Left colon (tissue), 2 donors: ENCODE measurements around the gene CRIM1. TPM values are rescaled to one million over a fixed set of nuclear protein-coding genes. Genes with fewer than 3 reads are reported as not detected.

Source experiments
- ATAC-seq: fragments of 200-7000 bp; cut with Tn5 transposase; one replicate; pipeline ENCODE4 v1.9.1; 2020; ENCODE audit warnings: mild to moderate bottlenecking, moderate library complexity
- DNase-seq, 2 donors: peaks; one replicate each; pipeline ENCODE4 v3.0.0-alpha.2; 2020
- intact Hi-C, 2 donors: fragments of 100-400 bp; cut with DNase I in 1 of 2; cut with micrococcal nuclease in 1 of 2; formaldehyde crosslinking; loops; one replicate each; pipeline versions ENCODE4 v1.11.2 to v1.14.0; 2022; cut with DNase I, micrococcal nuclease
- total RNA-seq, 2 donors: library from RNA; stranded (reverse); fragmentation: NEBNext Ultra II Directional; extraction: Animal tissue kit (Norgen Biotek cat#: 25700); gene quantifications; one replicate each; pipeline ENCODE4 v1.2.1, GENCODE V29; 2021
- donor health status: DM: no; HTN: no; CAD: no.
- donor health status: DM: yes; HTN: yes; CAD: no.

The CRIM1 gene
- total RNA-seq, 2 donors from 2014 or later, result 67.7 to 105 TPM

GRCh38 chr2:36554531-36554930, 199.0 kb downstream of the CRIM1 start:
- intact Hi-C loops, result no loop called here
- peak; percentile 23 for ATAC-seq
- no peak for DNase-seq

- no peak for DNase-seq
- intact Hi-C loops, result no loop called here
- no peak for ATAC-seq
Measured at GRCh38 chr2:36555789-36556188, 200.2 kb downstream of the CRIM1 start.

GRCh38 chr2:36556842-36557241, 201.3 kb downstream of the CRIM1 start:
- DNase-seq (no peak), ATAC-seq (no peak)
- intact Hi-C loops, result no loop called here

- ATAC-seq, result no peak
- intact Hi-C loops, result no loop called here
- no peak for DNase-seq
Measured at GRCh38 chr2:36559221-36559942, 203.8 kb downstream of the CRIM1 start.

GRCh38 chr2:36560726-36561125, 205.1 kb downstream of the CRIM1 start:
- ATAC-seq (peak; percentile 57), DNase-seq (no peak)
- intact Hi-C loops, result no loop called here

GRCh38 chr2:36561237-36561944, 205.8 kb downstream of the CRIM1 start:
- DNase-seq (peak in 1 of 2 donors; percentile 39), ATAC-seq (peak; percentile 98)
- intact Hi-C loops, result no loop called here

GRCh38 chr2:36562240-36562639, 206.7 kb downstream of the CRIM1 start:
- intact Hi-C loops, result no loop called here
- DNase-seq (no peak), ATAC-seq (no peak)

GRCh38 chr2:36562973-36563532, 207.5 kb downstream of the CRIM1 start:
- intact Hi-C loops, result no loop called here
- ATAC-seq (no peak), DNase-seq (no peak)

- DNase-seq (no peak), ATAC-seq (no peak)
Measured at GRCh38 chr2:36564377-36564930, 208.9 kb downstream of the CRIM1 start.

GRCh38 chr2:36565712-36566111, 210.1 kb downstream of the CRIM1 start:
- no peak for DNase-seq
- no peak for ATAC-seq
- intact Hi-C loops, result no loop called here

More at GRCh38 chr2:36564377-36564930, 208.9 kb downstream of the CRIM1 start:
- intact Hi-C loops, result no loop called here

GRCh38 chr2:36566887-36567286, 211.3 kb downstream of the CRIM1 start:
- no peak for ATAC-seq
- DNase-seq, result no peak
- intact Hi-C loops, result no loop called here

GRCh38 chr2:36567711-36568408, 212.3 kb downstream of the CRIM1 start:
- DNase-seq (no peak), ATAC-seq (peak; percentile 91)
- intact Hi-C loops, result no loop called here

GRCh38 chr2:36568516-36569246, 213.1 kb downstream of the CRIM1 start:
- no peak for DNase-seq
- intact Hi-C loops, result no loop called here
- no peak for ATAC-seq

- intact Hi-C loops, result no loop called here
- DNase-seq (no peak), ATAC-seq (no peak)
Measured at GRCh38 chr2:36569267-36569856, 213.8 kb downstream of the CRIM1 start.

- DNase-seq (no peak), ATAC-seq (no peak)
- intact Hi-C loops, result no loop called here
Measured at GRCh38 chr2:36570416-36570815, 214.8 kb downstream of the CRIM1 start.

- intact Hi-C loops, result no loop called here
- no peak for ATAC-seq
Measured at GRCh38 chr2:36572054-36572718, 216.6 kb downstream of the CRIM1 start.

GRCh38 chr2:36572719-36573059, 217.1 kb downstream of the CRIM1 start:
- DNase-seq (no peak), ATAC-seq (no peak)
- intact Hi-C loops, result no loop called here

More at GRCh38 chr2:36572054-36572718, 216.6 kb downstream of the CRIM1 start:
- DNase-seq, result no peak

- DNase-seq (no peak), ATAC-seq (no peak)
- intact Hi-C loops, result no loop called here
Measured at GRCh38 chr2:36573165-36573564, 217.6 kb downstream of the CRIM1 start.
